KMS-11 (cell line): ENCODE results near the gene CLEC4F.

Experiments
- H2AFZ ChIP-seq: fragments of 200-600 bp; sonication (generic); 2 replicates; pipeline ENCODE4 v1.6.1; 2016; ENCODE audit warnings: antibody characterized with exemption, mixed run types, low read depth
- H3K27ac ChIP-seq: fragments of 200-600 bp; sonication (generic); 2 replicates; pipeline ENCODE4 v1.6.1; 2016; ENCODE audit warnings: mild to moderate bottlenecking, mixed run types
- H3K27me3 ChIP-seq: fragments of 200-600 bp; sonication (generic); 2 replicates; pipeline ENCODE4 v1.6.1; 2017; ENCODE audit warnings: mild to moderate bottlenecking, low read depth, mixed run types, moderate library complexity; ENCODE audit not compliant: insufficient read depth
- H3K36me3 ChIP-seq: fragments of 200-600 bp; sonication (generic); 2 replicates; pipeline ENCODE4 v1.6.1; 2017; ENCODE audit warnings: mild to moderate bottlenecking, mixed run types; ENCODE audit not compliant: insufficient read depth
- H3K4me1 ChIP-seq: fragments of 200-600 bp; sonication (generic); 2 replicates; pipeline ENCODE4 v1.6.1; 2016; ENCODE audit warnings: mild to moderate bottlenecking, low read depth, mixed run types; ENCODE audit not compliant: poor library complexity, severe bottlenecking
- H3K4me2 ChIP-seq: fragments of 200-600 bp; sonication (generic); 2 replicates; pipeline ENCODE4 v1.7.0; 2016; ENCODE audit warnings: mild to moderate bottlenecking, mixed run types
- H3K4me3 ChIP-seq: fragments of 200-600 bp; sonication (generic); IDR thresholded peaks from 2 replicates; pipeline ENCODE4 v1.6.1; 2017; ENCODE audit warnings: low read depth, low read length, mixed read lengths; ENCODE audit not compliant: insufficient read depth
- H3K79me2 ChIP-seq: fragments of 200-600 bp; sonication (generic); 2 replicates; pipeline ENCODE4 v1.6.1; 2016; ENCODE audit warnings: low read depth, mixed run types; ENCODE audit not compliant: insufficient read depth
- H3K9ac ChIP-seq: fragments of 200-600 bp; sonication (generic); 2 replicates; pipeline ENCODE4 v1.6.1; 2016; ENCODE audit warnings: mild to moderate bottlenecking, mixed run types
- H4K20me1 ChIP-seq: fragments of 200-600 bp; sonication (generic); 2 replicates; pipeline ENCODE4 v1.6.1; 2016; ENCODE audit warnings: mild to moderate bottlenecking, mixed run types; ENCODE audit not compliant: insufficient read depth
- TF ChIP-seq, protein P1 (sequence below): fragments of 200-600 bp; sonication (generic); conservative IDR thresholded peaks from 2 replicates; pipeline ENCODE4 v1.6.1; 2017; ENCODE audit warnings: low read depth, mild to moderate bottlenecking, antibody characterized with exemption, low read length, moderate library complexity, mixed read lengths

Gene CLEC4F

DNA sequence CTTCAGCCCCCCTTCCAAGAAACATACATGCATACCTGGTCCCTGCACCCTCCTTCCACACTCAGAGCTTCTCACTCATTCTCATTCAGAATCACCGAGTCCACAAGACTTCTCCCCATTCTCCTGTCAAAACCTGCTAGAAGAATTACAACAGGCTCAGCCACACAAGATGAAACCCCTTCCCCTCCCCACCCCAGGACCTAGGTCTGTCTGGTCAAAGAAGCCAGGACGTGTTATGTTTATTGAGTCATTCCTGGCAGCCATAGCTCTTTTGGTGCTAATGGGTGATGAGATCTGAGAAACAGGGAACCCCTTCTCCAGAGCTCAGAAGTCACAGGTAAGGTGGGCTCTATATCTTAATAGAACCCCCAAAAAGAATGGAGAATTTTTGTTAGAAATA is 50.9 kb downstream of the CLEC4F start:
- no peak overlapping the region for H2AFZ ChIP-seq
- peaks cover 74% of the 10 kb centered on the region for H3K4me1 ChIP-seq

DNA sequence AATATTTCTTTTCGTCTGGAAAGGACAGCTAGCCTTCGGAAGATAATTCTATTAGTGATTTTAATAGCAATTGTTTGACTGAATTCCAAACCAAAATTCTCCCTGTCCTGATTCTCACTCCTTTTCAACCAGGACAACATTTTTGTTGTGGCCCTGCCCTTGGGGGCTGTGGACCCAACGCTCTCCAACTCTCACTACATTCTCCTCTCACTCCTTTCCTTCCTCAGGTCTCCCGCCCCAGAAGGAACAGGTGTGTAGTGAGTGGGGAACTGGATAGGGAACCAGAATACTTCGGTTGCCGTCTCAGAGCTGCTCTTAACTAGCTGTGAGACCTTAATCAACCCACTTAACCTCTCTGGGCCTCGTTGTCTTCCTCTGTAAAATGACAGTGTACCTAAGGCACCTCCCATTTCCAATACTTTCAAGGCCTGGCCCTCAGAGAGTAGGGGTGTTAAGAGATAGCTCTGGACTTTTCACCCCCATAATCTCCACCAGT is 51.8 kb downstream of the CLEC4F start:
- Histone ChIP-seq H3K27ac (no peak overlapping the region; the same call in 1 of the 2 replicates), H3K36me3 (no peaks in the 10 kb centered on the region), H3K4me1 (peaks cover 67% of the 10 kb centered on the region), H2AFZ (no peak overlapping the region), H3K79me2 (peaks cover 32% of the 10 kb centered on the region; the same call in 1 of the 2 replicates), H3K27me3 (peaks cover under 1% of the 10 kb centered on the region; the same call in 1 of the 2 replicates), H3K4me2 (peak overlapping the region; percentile 29; the same call in 1 of the 2 replicates), H3K4me3 (no peak overlapping the region), H3K9ac (no peak overlapping the region), H4K20me1 (no peaks in the 10 kb centered on the region)
- TF ChIP-seq, protein P1, sequence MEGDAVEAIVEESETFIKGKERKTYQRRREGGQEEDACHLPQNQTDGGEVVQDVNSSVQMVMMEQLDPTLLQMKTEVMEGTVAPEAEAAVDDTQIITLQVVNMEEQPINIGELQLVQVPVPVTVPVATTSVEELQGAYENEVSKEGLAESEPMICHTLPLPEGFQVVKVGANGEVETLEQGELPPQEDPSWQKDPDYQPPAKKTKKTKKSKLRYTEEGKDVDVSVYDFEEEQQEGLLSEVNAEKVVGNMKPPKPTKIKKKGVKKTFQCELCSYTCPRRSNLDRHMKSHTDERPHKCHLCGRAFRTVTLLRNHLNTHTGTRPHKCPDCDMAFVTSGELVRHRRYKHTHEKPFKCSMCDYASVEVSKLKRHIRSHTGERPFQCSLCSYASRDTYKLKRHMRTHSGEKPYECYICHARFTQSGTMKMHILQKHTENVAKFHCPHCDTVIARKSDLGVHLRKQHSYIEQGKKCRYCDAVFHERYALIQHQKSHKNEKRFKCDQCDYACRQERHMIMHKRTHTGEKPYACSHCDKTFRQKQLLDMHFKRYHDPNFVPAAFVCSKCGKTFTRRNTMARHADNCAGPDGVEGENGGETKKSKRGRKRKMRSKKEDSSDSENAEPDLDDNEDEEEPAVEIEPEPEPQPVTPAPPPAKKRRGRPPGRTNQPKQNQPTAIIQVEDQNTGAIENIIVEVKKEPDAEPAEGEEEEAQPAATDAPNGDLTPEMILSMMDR = no peak

More for the DNA sequence above, 50.9 kb downstream of the CLEC4F start:
- peak overlapping the region; percentile 6; the same call in 1 of the 2 replicates for H3K4me2 ChIP-seq
- no peak overlapping the region for H3K9ac ChIP-seq
- peaks cover 9% of the 10 kb centered on the region; the same call in 1 of the 2 replicates for H3K27me3 ChIP-seq
- TF ChIP-seq, protein P1 = no peak
- H3K79me2 ChIP-seq = peaks cover 24% of the 10 kb centered on the region; the same call in 1 of the 2 replicates
- H3K36me3 ChIP-seq = no peaks in the 10 kb centered on the region
- no peak overlapping the region for H3K4me3 ChIP-seq
- no peaks in the 10 kb centered on the region for H4K20me1 ChIP-seq
- H3K27ac ChIP-seq = no peak overlapping the region

DNA sequence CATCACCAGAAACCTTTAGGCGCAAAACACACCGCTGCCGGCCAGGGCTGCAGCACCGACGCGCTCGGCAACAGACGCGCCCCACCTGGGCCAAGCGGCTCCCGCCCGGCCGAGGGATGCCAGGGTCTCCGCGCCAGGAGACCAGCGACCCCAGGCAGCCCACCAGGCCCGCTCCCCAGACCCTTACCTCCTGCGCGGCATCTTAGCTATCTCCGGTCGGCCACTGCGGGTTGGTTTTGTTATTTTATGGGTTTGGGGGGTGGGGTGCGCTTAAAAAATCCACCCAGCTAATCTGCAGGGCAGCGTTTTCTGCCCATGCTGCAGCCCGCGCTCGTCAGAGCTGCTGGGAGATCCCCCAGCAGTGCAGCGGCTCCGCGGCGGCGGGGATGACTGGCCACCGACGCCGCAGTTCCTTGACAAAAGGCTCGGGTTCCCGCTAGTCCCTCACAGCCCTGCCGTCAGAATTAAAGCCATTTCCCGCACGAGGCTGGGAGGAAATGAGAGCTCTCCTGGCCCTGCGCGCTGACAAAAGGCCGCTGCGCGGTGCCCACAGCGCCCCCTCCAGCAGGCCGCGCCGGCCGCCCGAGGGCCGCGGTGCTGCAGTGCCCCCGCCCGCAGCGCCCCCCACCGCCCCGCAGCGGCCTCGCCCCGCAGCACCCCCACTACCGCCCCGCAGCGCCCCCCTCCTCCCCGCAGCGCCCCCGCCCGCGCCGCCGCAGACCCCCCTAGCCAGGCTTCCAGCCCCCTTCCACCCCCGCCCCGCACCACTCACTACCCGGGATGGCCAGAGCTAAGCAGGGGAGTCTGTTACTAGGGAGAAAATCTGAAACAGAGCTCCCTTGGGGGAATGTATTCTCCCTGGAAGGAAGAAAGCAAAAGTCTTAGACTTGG is 52.5 kb downstream of the CLEC4F start, which contains the start of gene ADD2:
Gene ADD2, minus strand, starts transcription at position 502 of the 891 bp plus-strand sequence. CDS start 61,792 bp downstream, outside the sequence.
- H4K20me1 ChIP-seq = no peaks in the 10 kb centered on the region
- no peaks in the 10 kb centered on the region for H3K36me3 ChIP-seq
- peak within 1 kb of the TSS; percentile 91 for H2AFZ ChIP-seq
- TF ChIP-seq, protein P1 = no peak; the same call in 1 of the 2 replicates
- peaks cover 39% of the 10 kb centered on the region; the same call in 1 of the 2 replicates for H3K79me2 ChIP-seq
- peaks cover 60% of the 10 kb centered on the region for H3K4me1 ChIP-seq
- peak within 1 kb of the TSS; percentile 93 for H3K9ac ChIP-seq
- no peaks in the 10 kb centered on the region for H3K27me3 ChIP-seq
- peak within 1 kb of the TSS; percentile 93 for H3K4me2 ChIP-seq
- H3K4me3 ChIP-seq = peak within 1 kb of the TSS; percentile 80
- H3K27ac ChIP-seq = peak within 1 kb of the TSS; percentile 83

DNA sequence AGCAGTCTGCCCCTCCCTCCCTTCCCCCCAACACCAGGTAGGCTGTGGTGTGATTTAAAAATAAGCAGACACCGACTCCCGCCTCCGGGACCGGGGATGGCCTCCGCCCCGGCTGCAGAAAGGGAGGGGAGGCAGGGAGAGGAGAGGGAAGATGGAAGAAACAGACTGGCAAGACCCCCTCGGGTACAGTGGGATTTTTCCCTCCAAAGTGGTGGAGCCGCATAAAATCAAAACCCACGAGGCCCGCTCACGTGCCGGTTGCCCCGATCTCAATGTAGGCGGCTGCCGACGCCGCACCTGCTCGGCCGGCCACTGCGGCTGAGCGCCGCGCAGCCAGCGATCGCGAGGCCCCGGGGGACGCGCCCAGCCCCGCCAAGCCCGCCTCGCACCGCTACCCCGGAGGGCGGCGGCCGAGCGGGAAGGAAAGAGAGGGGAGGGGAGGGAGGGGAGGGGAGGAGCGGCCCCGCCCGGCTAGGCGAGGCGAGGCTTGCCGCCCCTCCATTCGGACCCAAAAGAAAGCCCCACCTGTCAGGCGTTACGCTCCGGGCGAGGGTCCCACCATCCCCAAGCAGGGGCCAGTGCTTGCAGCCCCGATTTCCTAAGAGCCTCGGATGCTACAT is 53.2 kb downstream of the CLEC4F start:
- peaks cover 42% of the 10 kb centered on the region; the same call in 1 of the 2 replicates for H3K79me2 ChIP-seq
- H3K36me3 ChIP-seq = no peaks in the 10 kb centered on the region
- H4K20me1 ChIP-seq = no peaks in the 10 kb centered on the region
- peak overlapping the region; percentile 93 for H3K4me2 ChIP-seq
- peak overlapping the region; percentile 93 for H3K9ac ChIP-seq
- TF ChIP-seq, protein P1 = no peak
- peak overlapping the region; percentile 83 for H3K27ac ChIP-seq
- peak overlapping the region; percentile 91 for H2AFZ ChIP-seq
- peaks cover 53% of the 10 kb centered on the region for H3K4me1 ChIP-seq
- H3K27me3 ChIP-seq = no peaks in the 10 kb centered on the region
- H3K4me3 ChIP-seq = peak overlapping the region; percentile 80
